K562 (cell line): Measurements from ENCODE around the gene NKAIN4. TPM values are rescaled to one million over a fixed set of nuclear protein-coding genes. Genes with fewer than 3 reads are reported as not detected.

Experiments used
- ATAC-seq: fragments of 200-7000 bp; cut with Tn5 transposase; 3 replicates; pipeline ENCODE4 v1.9.1; 2020; ENCODE audit warnings: moderate library complexity
- BruUV-seq: library from RNA; stranded (reverse); fragments of 400-500 nt; replicated peaks from 2 replicates; lab custom pipeline; 2021; lab: Mats Ljungman, UMichigan
- CTCF ChIA-PET: fragments of 300-600 bp; formaldehyde crosslinking; extraction: SDS; loops from one replicate; lab custom pipeline; 2021; ENCODE audit warnings: low intra/inter-chr PET ratio; lab: Yijun Ruan, JAX
- POLR2A ChIA-PET: fragments of 300-600, 350-650 bp; sonication (Branson Sonifier 250); formaldehyde crosslinking; extraction: SDS; loops from one replicate; lab custom pipeline; 2021; ENCODE audit warnings: antibody characterized with exemption, inconsistent platforms; lab: Yijun Ruan, JAX
- DNase-seq, 4 experiments: peaks; one replicate each; pipeline versions ENCODE4 v3.0.0 to v3.0.0-alpha.2; 2011 to 2018; ENCODE audit warnings: low spot score in 3 of 4, mixed read lengths in 3 of 4; ENCODE audit errors: extremely low read depth in 1 of 4
- FAIRE-seq: peaks from 2 replicates; lab custom pipeline; 2011; peaks lifted over from hg19 to GRCh38; lab: Jason Lieb, UNC
- H2AFZ ChIP-seq: 2 replicates; pipeline ENCODE4 v1.6.0; 2011; ENCODE audit warnings: low read depth, low read length, control low read depth, inconsistent platforms
- H3K27ac ChIP-seq: fragments of 200-600 bp; 3 replicates; pipeline ENCODE4 v1.8.0; 2011; ENCODE audit warnings: low read depth, mild to moderate bottlenecking, control low read depth, inconsistent platforms, low read length, moderate library complexity, mixed read lengths; ENCODE audit errors: extremely low read depth
- H3K27me3 ChIP-seq, 2 experiments: fragments of 300-600 bp in 1 of 2; 2 replicates in 1 of 2; 3 replicates in 1 of 2; pipeline versions ENCODE4 v1.6.0 to v1.8.0; 2011; ENCODE audit warnings: inconsistent platforms in 2 of 2, low read length in 2 of 2, mild to moderate bottlenecking in 1 of 2, mixed read lengths in 1 of 2, moderate library complexity in 1 of 2; ENCODE audit not compliant: control insufficient read depth in 2 of 2, insufficient read depth in 2 of 2
- H3K36me3 ChIP-seq: fragments of 300-600 bp; 3 replicates; pipeline ENCODE4 v1.8.0; 2011; ENCODE audit warnings: mild to moderate bottlenecking, low read length, inconsistent platforms; ENCODE audit not compliant: control insufficient read depth, insufficient read depth
- H3K4me1 ChIP-seq, 2 experiments: fragments of 200-600 bp in 1 of 2; replicated peaks in 1 of 2; 2 replicates in 1 of 2; 3 replicates in 1 of 2; pipeline versions ENCODE4 v1.5.1 to v1.8.0; 2011; ENCODE audit warnings: inconsistent platforms in 2 of 2, low read length in 2 of 2, mild to moderate bottlenecking in 1 of 2, mixed read lengths in 1 of 2, moderate library complexity in 1 of 2; ENCODE audit not compliant: control insufficient read depth in 2 of 2, insufficient read depth in 2 of 2
- H3K4me2 ChIP-seq: 2 replicates; pipeline ENCODE4 v1.6.1; 2011; ENCODE audit warnings: low read length, control low read depth, inconsistent platforms, mixed read lengths; ENCODE audit not compliant: insufficient read depth
- H3K4me3 ChIP-seq: fragments of 200-600 bp; sonication (generic), shearing (Covaris generic); 2 replicates; pipeline ENCODE4 v1.5.1; 2016; ENCODE audit warnings: control low read depth, inconsistent platforms
- H3K79me2 ChIP-seq: fragments of 200-600 bp; 3 replicates; pipeline ENCODE4 v1.8.0; 2011; ENCODE audit warnings: low read length, inconsistent platforms; ENCODE audit not compliant: control insufficient read depth, insufficient read depth
- H3K9ac ChIP-seq, 2 experiments: 2 replicates each; pipeline versions ENCODE4 v1.6.0 to v1.6.1; 2011; ENCODE audit warnings: low read depth in 2 of 2, low read length in 2 of 2, control low read depth in 1 of 2, inconsistent platforms in 1 of 2, mild to moderate bottlenecking in 1 of 2, mixed read lengths in 1 of 2; ENCODE audit not compliant: insufficient read depth in 1 of 2
- H3K9me1 ChIP-seq: one replicate; pipeline ENCODE4 v1.6.0; 2011; ENCODE audit warnings: inconsistent platforms, mild to moderate bottlenecking, low read length, moderate library complexity; ENCODE audit not compliant: control insufficient read depth, insufficient read depth
- H3K9me3 ChIP-seq: replicated peaks from 2 replicates; pipeline ENCODE4 v1.5.1; 2011; ENCODE audit warnings: low read depth, low read length, inconsistent platforms; ENCODE audit not compliant: control insufficient read depth, insufficient read depth
- H4K20me1 ChIP-seq: replicated peaks from 2 replicates; pipeline ENCODE4 v1.6.1; 2011; ENCODE audit warnings: low read length, inconsistent platforms, mixed read lengths; ENCODE audit not compliant: control insufficient read depth, insufficient read depth
- CTBP1 ChIP-seq: fragments of 450-650 bp; IDR thresholded peaks from 2 replicates; pipeline ENCODE4 v1.6.1; 2016; ENCODE audit warnings: borderline replicate concordance
- EGR1 ChIP-seq: fragments of 450-650 bp; conservative IDR thresholded peaks from 2 replicates; pipeline ENCODE4 v1.6.1; 2017; ENCODE audit warnings: mild to moderate bottlenecking
- HNRNPL ChIP-seq: fragments of 200-400 bp; formaldehyde crosslinking; IDR thresholded peaks from 2 replicates; pipeline ENCODE4 v1.6.1; 2017; ENCODE audit warnings: low read depth, mild to moderate bottlenecking, low read length
- JUNB ChIP-seq: fragments of 450-650 bp; formaldehyde crosslinking; conservative IDR thresholded peaks from 2 replicates; pipeline ENCODE4 v1.4.0; 2020; ENCODE audit warnings: mild to moderate bottlenecking
- KDM2B ChIP-seq: fragments of 250-450 bp; sonication (Bioruptor Pico); IDR thresholded peaks from 2 replicates; pipeline ENCODE4 v1.8.0; 2021; ENCODE audit warnings: mild to moderate bottlenecking, moderate library complexity
- KDM4B ChIP-seq, 2 experiments: fragments of 450-650 bp in 1 of 2; sonication (generic) in 1 of 2; IDR thresholded peaks; 2 replicates each; pipeline ENCODE4 v1.6.1; 2016 to 2017; ENCODE audit warnings: borderline replicate concordance in 2 of 2, antibody characterized with exemption in 1 of 2, low read depth in 1 of 2, mild to moderate bottlenecking in 1 of 2
- KLF16 ChIP-seq: IDR thresholded peaks from 2 replicates; pipeline ENCODE4 v1.6.1; 2016; ENCODE audit warnings: antibody characterized with exemption
- ZNF121 ChIP-seq: sonication (generic); formaldehyde crosslinking; conservative IDR thresholded peaks from 2 replicates; pipeline ENCODE4 v1.8.0; 2022; ENCODE audit warnings: missing genetic modification reagents
- ZNF274 ChIP-seq: IDR thresholded peaks from 2 replicates; pipeline ENCODE4 v1.6.1; 2011; ENCODE audit warnings: low read depth, mild to moderate bottlenecking, low read length, moderate library complexity, borderline replicate concordance
- WGBS: fragments of 100-300 bp; shearing (Covaris generic); methylation state at CpG from one replicate; pipeline ENCODE4 v1.1.6; 2016; ENCODE audit warnings: low coverage, mixed read lengths; ENCODE audit not compliant: insufficient coverage; ENCODE audit errors: missing lambda C conversion rate; 5-methylcytosine and 5-hydroxymethylcytosine counted together
- in situ Hi-C: fragments of 300-500 bp; cut with MboI; formaldehyde crosslinking; loops from 4 replicates; pipeline ENCODE4 v1.15.0; 2018; ENCODE audit warnings: inconsistent platforms, mixed read lengths
- intact Hi-C: fragments of 100-400 bp; cut with micrococcal nuclease; formaldehyde crosslinking; loops from 2 replicates; pipeline ENCODE4 v1.14.2; 2022
- polyA plus RNA-seq, 8 experiments: library from polyadenylated mRNA; depleted of rRNA in 4 of 8; stranded (reverse) in 5 of 8; unstranded in 3 of 8; fragments of >200 nt; fragmentation: Nextera tagmentation in 2 of 8; fragmentation: Illumina TruSeq in 1 of 8; extraction: Ambion mirVana in 2 of 8; extraction: Trizol in 1 of 8; gene quantifications; 2 replicates each; pipeline versions ENCODE4 v1.2.1 to v1.2.3, GENCODE V29; 2011 to 2014; ENCODE audit warnings: inconsistent platforms in 1 of 8, missing spikeins in 1 of 8
- total RNA-seq, 7 experiments: library from RNA; depleted of rRNA in 6 of 7; stranded (reverse); fragments of >200 nt in 6 of 7; fragmentation: Illumina TruSeq in 2 of 7; extraction: Trizol in 2 of 7; gene quantifications; 2 replicates each; pipeline versions ENCODE4 v1.2.1 to v1.2.3, GENCODE V29; 2011 to 2021; ENCODE audit warnings: low replicate concordance in 1 of 7
- TF ChIP-seq, protein P1 (sequence below): sonication (generic); IDR thresholded peaks from 2 replicates; pipeline ENCODE4 v1.6.1; 2016
- TF ChIP-seq, protein P2 (sequence below): fragments of 450-650 bp; formaldehyde crosslinking; IDR thresholded peaks from 2 replicates; pipeline ENCODE4 v1.4.0; 2020; ENCODE audit warnings: mild to moderate bottlenecking, moderate library complexity

The NKAIN4 gene
- total and polyA plus RNA-seq, 9 of the 15 experiments (the other 6 are each of a cell fraction or from before 2014, with no cell fraction given), result not detected

DNA sequence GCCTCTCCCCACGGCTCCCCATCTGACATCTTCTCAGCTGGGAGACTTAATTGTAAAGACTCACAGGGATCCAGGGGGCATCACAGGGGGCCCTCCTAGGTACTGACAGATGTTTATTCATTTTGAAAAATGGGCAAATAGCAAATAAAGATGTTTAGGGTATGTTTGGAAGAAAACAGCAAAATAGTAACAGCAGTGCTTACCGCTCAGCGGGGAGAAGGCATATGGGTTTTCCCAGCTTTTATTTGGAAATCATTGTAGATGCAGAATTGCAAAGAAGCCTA is 21.3 kb downstream of the NKAIN4 start:
- CTCF ChIA-PET, result no interaction called here

More for the DNA sequence above, 21.3 kb downstream of the NKAIN4 start:
- DNase-seq (no peak), ATAC-seq (no peak), FAIRE-seq (no peak)
- in situ Hi-C loops (no loop called here), intact Hi-C loops (no loop called here)
- peaks cover 35 to 60% of the 10 kb centered on the region in 2 experiments; a peak in 4 of 5 replicates for H3K27me3 ChIP-seq
- no peak overlapping the region for H3K9ac ChIP-seq
- H4K20me1 ChIP-seq, result no peaks in the 10 kb centered on the region
- no peaks in the 10 kb centered on the region for H3K9me3 ChIP-seq
- no peak overlapping the region for H3K4me3 ChIP-seq
- peaks cover 0 to 33% of the 10 kb centered on the region in 2 experiments; a peak in 3 of 5 replicates for H3K4me1 ChIP-seq
- POLR2A ChIA-PET, result interaction anchor here (0.7 to 1.3 kb wide), 5 partner anchors 13 to 51 kb away, joined by 3 read pairs; no protein-coding TSS in a partner anchor
- no peaks in the 10 kb centered on the region for H3K79me2 ChIP-seq
- no peak overlapping the region for H3K27ac ChIP-seq
- no TSS peak for BruUV-seq
- 34% methylated on average over 3 of the region's 3 CpGs for WGBS
- TF ChIP-seq KLF16 (no peak), EGR1 (no peak), HNRNPL (no peak), JUNB (no peak), ZNF121 (no peak), KDM2B (CRISPR knock-in tag) (no peak), ZNF274 (no peak), KDM4B (IDR thresholded peaks at IDR 0.05; ENCODE audit: borderline replicate concordance in 2 of 2, low read depth in 1 of 2) (no peak), CTBP1 (no peak)
- TF ChIP-seq, protein P1, sequence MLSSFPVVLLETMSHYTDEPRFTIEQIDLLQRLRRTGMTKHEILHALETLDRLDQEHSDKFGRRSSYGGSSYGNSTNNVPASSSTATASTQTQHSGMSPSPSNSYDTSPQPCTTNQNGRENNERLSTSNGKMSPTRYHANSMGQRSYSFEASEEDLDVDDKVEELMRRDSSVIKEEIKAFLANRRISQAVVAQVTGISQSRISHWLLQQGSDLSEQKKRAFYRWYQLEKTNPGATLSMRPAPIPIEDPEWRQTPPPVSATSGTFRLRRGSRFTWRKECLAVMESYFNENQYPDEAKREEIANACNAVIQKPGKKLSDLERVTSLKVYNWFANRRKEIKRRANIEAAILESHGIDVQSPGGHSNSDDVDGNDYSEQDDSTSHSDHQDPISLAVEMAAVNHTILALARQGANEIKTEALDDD, result no peak
- TF ChIP-seq, protein P2, sequence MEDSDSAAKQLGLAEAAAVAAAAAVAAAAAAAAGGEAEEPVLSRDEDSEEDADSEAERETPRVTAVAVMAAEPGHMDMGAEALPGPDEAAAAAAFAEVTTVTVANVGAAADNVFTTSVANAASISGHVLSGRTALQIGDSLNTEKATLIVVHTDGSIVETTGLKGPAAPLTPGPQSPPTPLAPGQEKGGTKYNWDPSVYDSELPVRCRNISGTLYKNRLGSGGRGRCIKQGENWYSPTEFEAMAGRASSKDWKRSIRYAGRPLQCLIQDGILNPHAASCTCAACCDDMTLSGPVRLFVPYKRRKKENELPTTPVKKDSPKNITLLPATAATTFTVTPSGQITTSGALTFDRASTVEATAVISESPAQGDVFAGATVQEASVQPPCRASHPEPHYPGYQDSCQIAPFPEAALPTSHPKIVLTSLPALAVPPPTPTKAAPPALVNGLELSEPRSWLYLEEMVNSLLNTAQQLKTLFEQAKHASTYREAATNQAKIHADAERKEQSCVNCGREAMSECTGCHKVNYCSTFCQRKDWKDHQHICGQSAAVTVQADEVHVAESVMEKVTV, result no peak
- H3K9me1 ChIP-seq, result no peaks in the 10 kb centered on the region
- H3K4me2 ChIP-seq, result no peak overlapping the region
- no peaks in the 10 kb centered on the region for H3K36me3 ChIP-seq
- H2AFZ ChIP-seq, result no peak overlapping the region
